ENCODE data around the gene ALDH16A1.
"Not testable (repeated sequence)": the region's sequence is repeated elsewhere in the genome, so short reads cannot be mapped to it uniquely, and the experiment has no call there.

Gene ALDH16A1

GRCh38 chr19:49442354-49442753, 10.7 kb upstream of the ALDH16A1 start:
- H3K9ac ChIP-seq (ENCODE audit: low read length) = no peak overlapping the region
- H3K4me1 ChIP-seq (ENCODE audit: control insufficient read depth, insufficient read depth, low read length) = peaks cover 13% of the 10 kb centered on the region
- no peak overlapping the region for H3K27ac ChIP-seq (ENCODE audit: low read depth, low read length)
- peaks cover 10% of the 10 kb centered on the region for H3K36me3 ChIP-seq (ENCODE audit: control insufficient read depth, insufficient read depth, low read length)
- H3K27me3 ChIP-seq (ENCODE audit: control insufficient read depth, insufficient read depth, low read length) = peaks cover 50% of the 10 kb centered on the region
- peak overlapping the region; percentile 56 for H3K4me3 ChIP-seq (ENCODE audit: low read depth, low read length)
- H3K9me3 ChIP-seq (ENCODE audit: control insufficient read depth, insufficient read depth, low read depth, low read length) = no peaks in the 10 kb centered on the region

GRCh38 chr19:49442771-49443365, 10.2 kb upstream of the ALDH16A1 start:
- Histone ChIP-seq H3K27me3 (ENCODE audit: control insufficient read depth, insufficient read depth, low read length) (peaks cover 44% of the 10 kb centered on the region), H3K4me3 (ENCODE audit: low read depth, low read length) (peak overlapping the region; percentile 92), H3K36me3 (ENCODE audit: control insufficient read depth, insufficient read depth, low read length) (peaks cover 12% of the 10 kb centered on the region), H3K4me1 (ENCODE audit: control insufficient read depth, insufficient read depth, low read length) (peaks cover 17% of the 10 kb centered on the region), H3K9me3 (ENCODE audit: control insufficient read depth, insufficient read depth, low read depth, low read length) (no peaks in the 10 kb centered on the region), H3K27ac (ENCODE audit: low read depth, low read length) (no peak overlapping the region; the same call in 1 of the 2 replicates), H3K9ac (ENCODE audit: low read length) (peak overlapping the region; percentile 70)

- Histone ChIP-seq H3K27ac (ENCODE audit: low read depth, low read length) (no peak overlapping the region; the same call in 1 of the 2 replicates), H3K9ac (ENCODE audit: low read length) (peak overlapping the region; percentile 70), H3K9me3 (ENCODE audit: control insufficient read depth, insufficient read depth, low read depth, low read length) (no peaks in the 10 kb centered on the region), H3K27me3 (ENCODE audit: control insufficient read depth, insufficient read depth, low read length) (peaks cover 38% of the 10 kb centered on the region), H3K36me3 (ENCODE audit: control insufficient read depth, insufficient read depth, low read length) (peaks cover 19% of the 10 kb centered on the region), H3K4me1 (ENCODE audit: control insufficient read depth, insufficient read depth, low read length) (peaks cover 18% of the 10 kb centered on the region), H3K4me3 (ENCODE audit: low read depth, low read length) (peak overlapping the region; percentile 92)
These were observed 9.5 kb upstream of the ALDH16A1 start for GRCh38 chr19:49443366-49444099.

GRCh38 chr19:49444100-49444700, 8.8 kb upstream of the ALDH16A1 start:
- peaks cover 18% of the 10 kb centered on the region for H3K4me1 ChIP-seq (ENCODE audit: control insufficient read depth, insufficient read depth, low read length)
- H3K36me3 ChIP-seq (ENCODE audit: control insufficient read depth, insufficient read depth, low read length) = peaks cover 24% of the 10 kb centered on the region
- not testable (repeated sequence) for H3K9me3 ChIP-seq (ENCODE audit: control insufficient read depth, insufficient read depth, low read depth, low read length); H3K27ac ChIP-seq (ENCODE audit: low read depth, low read length); H3K4me3 ChIP-seq (ENCODE audit: low read depth, low read length); H3K9ac ChIP-seq (ENCODE audit: low read length)
- H3K27me3 ChIP-seq (ENCODE audit: control insufficient read depth, insufficient read depth, low read length) = peaks cover 31% of the 10 kb centered on the region

- Histone ChIP-seq H3K4me3 (ENCODE audit: low read depth, low read length) (no peak overlapping the region), H3K4me1 (ENCODE audit: control insufficient read depth, insufficient read depth, low read length) (peaks cover 13% of the 10 kb centered on the region), H3K36me3 (ENCODE audit: control insufficient read depth, insufficient read depth, low read length) (peaks cover 36% of the 10 kb centered on the region), H3K9ac (ENCODE audit: low read length) (no peak overlapping the region), H3K27me3 (ENCODE audit: control insufficient read depth, insufficient read depth, low read length) (peaks cover 13% of the 10 kb centered on the region), H3K9me3 (ENCODE audit: control insufficient read depth, insufficient read depth, low read depth, low read length) (no peaks in the 10 kb centered on the region), H3K27ac (ENCODE audit: low read depth, low read length) (no peak overlapping the region)
These were observed 7.0 kb upstream of the ALDH16A1 start for GRCh38 chr19:49445997-49446396.

GRCh38 chr19:49447485-49448431, 5.3 kb upstream of the ALDH16A1 start:
- Histone ChIP-seq H3K27me3 (ENCODE audit: control insufficient read depth, insufficient read depth, low read length) (no peaks in the 10 kb centered on the region), H3K4me3 (ENCODE audit: low read depth, low read length) (no peak overlapping the region), H3K4me1 (ENCODE audit: control insufficient read depth, insufficient read depth, low read length) (0 out of 2 replicates have a peak, but pooled peaks cover 5% of the 10 kb centered on the region), H3K27ac (ENCODE audit: low read depth, low read length) (no peak overlapping the region), H3K9me3 (ENCODE audit: control insufficient read depth, insufficient read depth, low read depth, low read length) (no peaks in the 10 kb centered on the region), H3K9ac (ENCODE audit: low read length) (no peak overlapping the region), H3K36me3 (ENCODE audit: control insufficient read depth, insufficient read depth, low read length) (peaks cover 36% of the 10 kb centered on the region)

GRCh38 chr19:49448432-49448786, 4.6 kb upstream of the ALDH16A1 start:
- peaks cover 36% of the 10 kb centered on the region for H3K36me3 ChIP-seq (ENCODE audit: control insufficient read depth, insufficient read depth, low read length)
- no peaks in the 10 kb centered on the region for H3K9me3 ChIP-seq (ENCODE audit: control insufficient read depth, insufficient read depth, low read depth, low read length)
- H3K4me1 ChIP-seq (ENCODE audit: control insufficient read depth, insufficient read depth, low read length) = 0 out of 2 replicates have a peak, but pooled peaks cover 5% of the 10 kb centered on the region
- H3K4me3 ChIP-seq (ENCODE audit: low read depth, low read length) = no peak overlapping the region
- no peaks in the 10 kb centered on the region for H3K27me3 ChIP-seq (ENCODE audit: control insufficient read depth, insufficient read depth, low read length)
- no peak overlapping the region for H3K27ac ChIP-seq (ENCODE audit: low read depth, low read length)
- H3K9ac ChIP-seq (ENCODE audit: low read length) = no peak overlapping the region

GRCh38 chr19:49450405-49450804, 2.6 kb upstream of the ALDH16A1 start:
- Histone ChIP-seq H3K4me1 (ENCODE audit: control insufficient read depth, insufficient read depth, low read length) (0 out of 2 replicates have a peak, but pooled peaks cover 8% of the 10 kb centered on the region), H3K9me3 (ENCODE audit: control insufficient read depth, insufficient read depth, low read depth, low read length) (no peaks in the 10 kb centered on the region), H3K4me3 (ENCODE audit: low read depth, low read length) (peak overlapping the region; percentile 91), H3K36me3 (ENCODE audit: control insufficient read depth, insufficient read depth, low read length) (peaks cover 36% of the 10 kb centered on the region), H3K27me3 (ENCODE audit: control insufficient read depth, insufficient read depth, low read length) (no peaks in the 10 kb centered on the region), H3K9ac (ENCODE audit: low read length) (no peak overlapping the region), H3K27ac (ENCODE audit: low read depth, low read length) (no peak overlapping the region)

GRCh38 chr19:49451430-49452181, 1.4 kb upstream of the ALDH16A1 start, which contains the start of gene PIH1D1:
TSS of gene PIH1D1 (minus strand) at chr19:49451814. CDS start at chr19:49451574, 240 bp downstream.
- Histone ChIP-seq H3K27ac (ENCODE audit: low read depth, low read length) (peak within 1 kb of the TSS; percentile 46; the same call in 1 of the 2 replicates), H3K27me3 (ENCODE audit: control insufficient read depth, insufficient read depth, low read length) (no peaks in the 10 kb centered on the region), H3K9ac (ENCODE audit: low read length) (peak within 1 kb of the TSS; percentile 96), H3K4me1 (ENCODE audit: control insufficient read depth, insufficient read depth, low read length) (0 out of 2 replicates have a peak, but pooled peaks cover 8% of the 10 kb centered on the region), H3K9me3 (ENCODE audit: control insufficient read depth, insufficient read depth, low read depth, low read length) (no peaks in the 10 kb centered on the region), H3K36me3 (ENCODE audit: control insufficient read depth, insufficient read depth, low read length) (peaks cover 34% of the 10 kb centered on the region), H3K4me3 (ENCODE audit: low read depth, low read length) (peak within 1 kb of the TSS; percentile 91)

GRCh38 chr19:49453757-49454240, 774 bp downstream of the ALDH16A1 start:
- H3K27ac ChIP-seq (ENCODE audit: low read depth, low read length) = peak overlapping the region; percentile 89
- H3K4me1 ChIP-seq (ENCODE audit: control insufficient read depth, insufficient read depth, low read length) = 0 out of 2 replicates have a peak, but pooled peaks cover 3% of the 10 kb centered on the region
- H3K36me3 ChIP-seq (ENCODE audit: control insufficient read depth, insufficient read depth, low read length) = peaks cover 15% of the 10 kb centered on the region
- H3K4me3 ChIP-seq (ENCODE audit: low read depth, low read length) = peak overlapping the region; percentile 84
- H3K9me3 ChIP-seq (ENCODE audit: control insufficient read depth, insufficient read depth, low read depth, low read length) = no peaks in the 10 kb centered on the region
- peak overlapping the region; percentile 96 for H3K9ac ChIP-seq (ENCODE audit: low read length)
- H3K27me3 ChIP-seq (ENCODE audit: control insufficient read depth, insufficient read depth, low read length) = no peaks in the 10 kb centered on the region

Data from HUES6 (cell line).